NCI-H2227 treated with DMSO at 0.1 percent for 48 hours (cell line): ENCODE results near the gene EPHA7.
A peak's percentile ranks its signal among the peaks of the same experiment; 100 is the strongest.

Experiments
- DNase-seq: peaks from one replicate; lab custom pipeline; 2025; lab: John Stamatoyannopoulos, UW

EPHA7 gene

GRCh38 chr6:93323630-93324029, 95.7 kb downstream of the EPHA7 start:
- no peak for DNase-seq

GRCh38 chr6:93322651-93323050, 96.7 kb downstream of the EPHA7 start:
- DNase-seq: no peak

GRCh38 chr6:93319304-93319703, 100.1 kb downstream of the EPHA7 start:
- no peak for DNase-seq

GRCh38 chr6:93318121-93318520, 101.2 kb downstream of the EPHA7 start:
- DNase-seq: no peak

- no peak for DNase-seq
Observed at GRCh38 chr6:93317592-93317991, 101.8 kb downstream of the EPHA7 start.

GRCh38 chr6:93307505-93308409, 111.6 kb downstream of the EPHA7 start:
- DNase-seq: no peak

GRCh38 chr6:93305088-93305487, 114.3 kb downstream of the EPHA7 start:
- DNase-seq: no peak

GRCh38 chr6:93304505-93304904, 114.9 kb downstream of the EPHA7 start:
- no peak for DNase-seq

GRCh38 chr6:93300661-93301060, 118.7 kb downstream of the EPHA7 start:
- DNase-seq: no peak

- DNase-seq: no peak
Observed at GRCh38 chr6:93299622-93300021, 119.7 kb downstream of the EPHA7 start.

GRCh38 chr6:93295631-93296030, 123.7 kb downstream of the EPHA7 start:
- DNase-seq: no peak

GRCh38 chr6:93294879-93295278, 124.5 kb downstream of the EPHA7 start:
- no peak for DNase-seq

GRCh38 chr6:93293872-93294271, 125.5 kb downstream of the EPHA7 start:
- peak; percentile 78 for DNase-seq

- DNase-seq: peak; percentile 78
Observed at GRCh38 chr6:93293460-93293859, 125.9 kb downstream of the EPHA7 start.

- no peak for DNase-seq
Observed at GRCh38 chr6:93282521-93283031, 136.8 kb downstream of the EPHA7 start.

GRCh38 chr6:93278241-93278640, 141.1 kb downstream of the EPHA7 start:
- DNase-seq: no peak

GRCh38 chr6:93272896-93273295, 146.5 kb downstream of the EPHA7 start:
- DNase-seq: no peak

- no peak for DNase-seq
Observed at GRCh38 chr6:93272211-93272610, 147.1 kb downstream of the EPHA7 start.

GRCh38 chr6:93266116-93266817, 153.1 kb downstream of the EPHA7 start:
- DNase-seq: no peak

GRCh38 chr6:93260881-93261280, 158.5 kb downstream of the EPHA7 start:
- DNase-seq: no peak

GRCh38 chr6:93259332-93259731, 160.0 kb downstream of the EPHA7 start:
- DNase-seq: no peak

GRCh38 chr6:93252930-93253329, 166.4 kb downstream of the EPHA7 start:
- DNase-seq: no peak

- no peak for DNase-seq
Observed at GRCh38 chr6:93248631-93249030, 170.7 kb downstream of the EPHA7 start.
